Heart left ventricle (tissue), 13 donors: ENCODE data around the gene KRT17.

Source experiments
- POLR2A ChIP-seq, 2 donors: fragments of 450-650 bp; IDR thresholded peaks; one replicate each; pipeline ENCODE4 v1.6.1; 2017; ENCODE audit warnings: antibody characterized with exemption in 2 of 2, mild to moderate bottlenecking in 2 of 2, moderate library complexity in 2 of 2
- TF ChIP-seq, protein P1 (sequence below), 12 donors: fragments of 200-600 bp; sonication (generic) in 4 of 12; IDR thresholded peaks; one replicate each; pipeline versions ENCODE4 v1.5.0 to v1.8.0; 2018 to 2022; ENCODE audit warnings: antibody characterized with exemption in 12 of 12, mild to moderate bottlenecking in 5 of 12
- donor health status: ischemic (EF 13 %, LVEDD 7.1; RV severe dilation, severe dysfunction).
- donor health status: DM: no; HTN: yes; CAD: no.
- donor health status: DM: no; HTN: no; CAD: no.
- donor health status: ischemic (EF 25% LVEDD 6.9; RV normal size, moderate dysfunction).
- donor health status: ischemic (EF 25% LVEDD 5.7; RV mildly dilated, moderate dysfunction).
- donor health status: ischemic (EF 35%, LVEDD 5.7; RV mildly dilated, moderate dysfunction).
- donor health status: nonischemic (EF 11% LVEDD 7.7; RV severe dilation, severe dysfunction).
- donor health status: DM: yes; HTN: yes; CAD: no.
- donor health status: PGD.
- donor health status: ischemic (EF 29% LVEDD 5.4; RV normal size, mild dysfunction).
- donor health status: nonischemic (EF 23%, LVEDD 6.1; RV moderate dilation, normal function).

DNA sequence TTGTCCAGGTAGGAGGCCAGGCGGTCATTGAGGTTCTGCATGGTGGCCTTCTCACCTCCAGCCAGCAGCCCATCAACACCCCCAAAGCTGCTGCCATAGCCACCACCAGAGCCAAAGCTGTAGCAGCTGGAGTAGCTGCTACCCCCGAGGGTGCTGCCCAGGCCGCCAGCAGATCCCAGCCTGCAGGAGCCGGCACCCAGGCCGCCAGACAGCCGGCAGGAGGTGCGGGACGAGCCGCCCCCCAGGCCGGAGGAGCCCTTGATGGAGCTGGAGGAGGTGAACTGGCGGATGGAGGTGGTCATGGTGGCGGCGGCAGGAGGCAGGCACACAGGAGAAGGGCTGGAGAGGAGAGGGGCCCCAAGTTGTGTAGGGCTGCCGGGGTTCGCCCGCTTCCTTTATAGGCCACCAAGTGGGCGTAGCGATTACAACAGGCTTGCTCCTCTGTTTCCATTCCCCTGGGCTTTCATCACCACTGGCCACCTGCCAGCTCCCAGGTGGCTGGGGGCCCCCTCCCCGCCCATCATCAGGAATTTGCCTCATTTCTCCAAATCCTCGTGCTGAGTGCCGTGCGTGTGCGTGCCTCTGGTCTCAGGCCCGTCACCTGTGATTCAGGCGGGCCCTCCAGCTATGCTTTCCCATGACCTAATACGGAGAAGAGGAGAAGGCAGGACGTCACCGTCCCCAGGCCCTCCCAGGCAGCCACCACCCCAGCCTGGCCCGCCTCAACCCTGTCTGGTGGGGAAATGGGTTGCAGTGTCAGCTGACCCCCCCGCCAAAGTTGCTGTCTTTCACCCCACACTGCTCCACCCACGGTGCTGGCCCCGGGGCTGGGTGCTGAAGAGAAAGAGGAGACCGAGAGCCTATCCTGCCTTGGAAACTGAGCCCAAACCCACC, at the start of gene KRT17:
- TF ChIP-seq, protein P1, sequence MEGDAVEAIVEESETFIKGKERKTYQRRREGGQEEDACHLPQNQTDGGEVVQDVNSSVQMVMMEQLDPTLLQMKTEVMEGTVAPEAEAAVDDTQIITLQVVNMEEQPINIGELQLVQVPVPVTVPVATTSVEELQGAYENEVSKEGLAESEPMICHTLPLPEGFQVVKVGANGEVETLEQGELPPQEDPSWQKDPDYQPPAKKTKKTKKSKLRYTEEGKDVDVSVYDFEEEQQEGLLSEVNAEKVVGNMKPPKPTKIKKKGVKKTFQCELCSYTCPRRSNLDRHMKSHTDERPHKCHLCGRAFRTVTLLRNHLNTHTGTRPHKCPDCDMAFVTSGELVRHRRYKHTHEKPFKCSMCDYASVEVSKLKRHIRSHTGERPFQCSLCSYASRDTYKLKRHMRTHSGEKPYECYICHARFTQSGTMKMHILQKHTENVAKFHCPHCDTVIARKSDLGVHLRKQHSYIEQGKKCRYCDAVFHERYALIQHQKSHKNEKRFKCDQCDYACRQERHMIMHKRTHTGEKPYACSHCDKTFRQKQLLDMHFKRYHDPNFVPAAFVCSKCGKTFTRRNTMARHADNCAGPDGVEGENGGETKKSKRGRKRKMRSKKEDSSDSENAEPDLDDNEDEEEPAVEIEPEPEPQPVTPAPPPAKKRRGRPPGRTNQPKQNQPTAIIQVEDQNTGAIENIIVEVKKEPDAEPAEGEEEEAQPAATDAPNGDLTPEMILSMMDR (IDR thresholded peaks at IDR 0.05) = no peak
- TF ChIP-seq POLR2A (IDR thresholded peaks at IDR 0.05) = no peak
